Erythroblast (primary cell): ENCODE measurements around the gene GAD1.

Source experiments
- GATA1 ChIP-seq: IDR thresholded peaks from 2 replicates; pipeline ENCODE4 v1.6.1; 2011; ENCODE audit warnings: low read depth, mild to moderate bottlenecking, control low read depth, low read length, moderate library complexity
- POLR2A ChIP-seq: IDR thresholded peaks from 2 replicates; pipeline ENCODE4 v1.6.1; 2011; ENCODE audit warnings: mild to moderate bottlenecking, low read length

DNA sequence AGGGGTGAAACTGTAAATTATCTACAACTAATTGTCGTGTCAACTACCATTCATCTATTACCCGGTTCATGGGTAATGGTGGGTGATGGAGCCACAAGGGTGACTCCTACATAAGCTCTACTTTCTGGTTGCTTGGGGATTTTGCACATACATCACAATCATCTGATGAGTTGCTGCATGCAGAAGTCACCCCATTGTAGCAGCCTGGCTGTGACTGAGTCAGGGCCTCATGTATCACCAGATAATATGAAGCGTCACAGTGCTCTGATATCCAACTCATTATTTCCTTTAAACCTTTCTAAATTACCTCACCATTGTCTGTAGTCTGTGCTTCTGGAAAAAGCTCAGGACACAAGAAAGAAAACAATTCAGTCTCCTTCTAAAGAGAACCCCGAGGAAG is 79.9 kb downstream of the GAD1 start:
- TF ChIP-seq POLR2A (no peak), GATA1 (no peak)
